Right hindlimb (tissue), 1 donor: ENCODE data around the gene ABCA7.
"Not testable (repeated sequence)": the region's sequence is repeated elsewhere in the genome, so short reads cannot be mapped to it uniquely, and the experiment has no call there.

Experiments
- DNase-seq: peaks from one replicate; pipeline ENCODE4 v3.0.0-alpha.2; 2018

Gene ABCA7

DNA sequence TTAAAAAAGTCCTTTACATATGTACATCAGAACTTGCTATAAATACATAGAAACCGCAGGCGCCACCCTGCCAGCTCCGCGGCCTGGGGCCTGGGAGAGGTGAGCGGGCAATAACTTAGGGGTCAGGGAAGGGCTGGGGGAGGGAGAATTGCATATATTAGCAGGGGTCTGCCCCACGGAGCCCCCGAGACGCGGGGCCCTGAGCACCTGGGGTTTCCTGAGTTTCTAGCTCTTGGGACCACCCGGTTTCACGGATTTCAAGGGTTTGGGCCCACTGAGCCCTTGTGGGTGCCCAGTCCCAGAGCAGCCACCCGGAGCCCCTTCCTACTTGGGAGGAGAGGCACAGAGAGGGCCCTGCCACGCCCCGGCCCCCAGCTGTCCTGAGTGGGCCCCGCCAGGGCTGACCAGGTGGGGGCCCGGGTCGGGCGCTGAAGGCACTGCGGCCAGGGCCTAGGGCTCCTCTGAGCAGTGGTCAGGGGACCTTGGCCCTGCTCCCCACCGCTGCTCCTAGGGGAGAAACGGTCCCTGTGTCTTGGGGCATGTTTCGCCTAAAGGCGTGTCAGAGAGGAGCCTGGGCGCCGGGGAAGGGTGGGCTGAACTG lies 67.9 kb downstream of the ABCA7 start:
- DNase-seq, result no peak

DNA sequence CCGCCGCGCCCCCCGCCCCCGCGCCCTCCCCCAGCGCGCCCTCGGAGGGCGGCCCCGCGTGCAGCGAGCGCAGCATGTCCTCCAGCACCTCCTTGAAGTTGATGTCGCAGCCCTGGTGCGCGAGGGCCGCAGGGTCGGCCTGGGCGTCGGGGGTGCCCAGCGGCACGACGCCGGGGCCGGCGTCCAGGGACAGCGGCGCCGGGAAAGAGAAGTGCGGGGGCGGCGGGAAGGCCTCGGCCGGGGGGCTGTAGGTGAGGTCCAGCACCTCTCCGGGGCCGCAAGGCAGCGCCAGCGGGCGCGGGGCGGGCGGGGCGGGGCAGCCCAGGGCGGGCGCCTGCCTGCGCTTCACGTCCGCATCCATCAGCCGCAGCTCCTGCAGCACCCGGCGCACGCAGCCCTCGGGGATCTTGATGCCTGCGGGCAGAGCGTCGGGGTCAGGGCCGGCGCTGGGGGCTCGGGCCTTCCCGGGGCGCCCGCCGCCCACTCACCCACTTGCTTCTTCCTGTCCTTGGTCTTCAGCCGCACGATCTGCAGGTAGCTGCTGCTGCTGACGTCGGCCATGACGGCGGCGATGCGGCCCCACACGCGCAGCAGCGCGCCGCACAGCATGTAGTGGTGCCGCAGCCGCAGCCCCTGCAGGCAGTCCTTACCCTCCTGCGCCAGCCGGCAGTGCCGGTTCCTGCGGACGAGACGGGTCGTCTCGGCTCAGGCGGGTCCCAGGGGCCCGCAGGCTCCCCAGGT lies 68.6 kb downstream of the ABCA7 start:
- DNase-seq, result no peak

DNA sequence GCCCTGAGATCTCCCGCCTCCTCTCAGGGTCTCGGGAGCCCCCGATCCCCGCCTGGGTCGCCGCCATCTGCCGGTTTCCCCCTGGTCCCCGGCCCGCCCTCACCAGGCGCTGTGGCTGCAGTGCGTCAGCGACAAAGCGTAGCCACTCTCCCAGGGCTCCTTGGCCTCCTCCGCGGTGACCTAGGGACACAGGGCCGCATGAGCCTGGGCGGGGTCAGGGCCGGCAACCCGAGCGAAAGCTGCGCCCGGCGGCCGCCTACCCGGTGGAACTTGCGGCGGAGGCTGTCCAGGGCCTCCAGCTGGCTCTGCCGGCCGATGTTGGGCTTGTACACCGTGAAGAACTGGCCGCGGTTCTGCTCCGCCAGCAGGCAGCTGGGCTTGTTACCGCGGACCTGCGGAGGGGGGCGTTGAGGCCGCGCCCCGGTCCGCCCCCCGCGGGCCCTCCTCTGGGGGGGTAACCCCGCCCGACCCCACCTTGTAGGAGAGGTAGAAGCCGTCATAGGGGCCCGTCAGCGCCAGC lies 69.2 kb downstream of the ABCA7 start:
- no peak for DNase-seq

DNA sequence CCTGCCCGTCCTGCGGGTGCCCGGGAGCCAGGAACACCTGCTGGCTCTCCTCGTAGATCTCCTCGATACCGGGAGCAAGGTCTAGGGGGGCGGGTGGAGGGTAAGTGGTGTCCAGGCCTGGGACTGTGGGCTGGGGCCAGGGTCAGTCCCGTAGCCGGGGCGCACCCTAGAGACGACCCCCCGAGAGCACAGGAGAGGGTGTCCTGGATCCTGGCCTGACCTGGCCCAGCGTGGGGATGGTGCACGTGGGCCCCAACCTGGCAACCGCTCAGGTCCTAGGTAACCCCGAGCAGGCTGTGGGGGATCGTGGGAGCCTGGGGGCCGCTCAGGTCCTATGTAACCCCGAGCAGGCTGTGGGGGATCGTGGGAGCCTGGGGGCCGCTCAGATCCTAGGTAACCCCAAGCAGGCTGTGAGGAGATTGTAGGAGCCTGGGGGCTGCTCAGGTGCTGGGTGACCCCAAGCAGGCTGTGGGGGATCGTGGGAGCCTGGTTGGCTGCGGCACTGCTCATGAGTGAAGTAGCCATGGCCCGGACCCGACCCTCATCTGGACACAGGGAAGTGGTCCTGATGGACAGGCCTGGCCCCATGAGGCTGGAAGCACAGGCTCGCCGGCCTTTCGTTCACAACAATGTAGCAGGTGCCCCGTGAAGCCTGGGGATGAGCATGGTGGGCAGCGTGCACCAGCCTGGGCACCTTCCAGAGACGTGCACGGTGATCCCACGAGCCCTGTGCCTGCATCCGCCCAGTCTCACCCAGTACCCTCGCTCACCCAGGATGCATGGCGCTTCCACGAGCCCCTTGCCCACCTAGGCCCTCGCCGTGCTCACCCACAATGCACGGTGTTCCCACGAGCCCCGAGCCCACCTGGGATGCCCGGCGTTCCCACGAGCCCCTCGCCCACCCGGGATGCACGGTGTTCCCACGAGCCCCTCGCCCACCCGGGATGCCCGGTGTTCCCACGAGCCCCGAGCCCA lies 70.1 kb downstream of the ABCA7 start:
- no peak for DNase-seq

DNA sequence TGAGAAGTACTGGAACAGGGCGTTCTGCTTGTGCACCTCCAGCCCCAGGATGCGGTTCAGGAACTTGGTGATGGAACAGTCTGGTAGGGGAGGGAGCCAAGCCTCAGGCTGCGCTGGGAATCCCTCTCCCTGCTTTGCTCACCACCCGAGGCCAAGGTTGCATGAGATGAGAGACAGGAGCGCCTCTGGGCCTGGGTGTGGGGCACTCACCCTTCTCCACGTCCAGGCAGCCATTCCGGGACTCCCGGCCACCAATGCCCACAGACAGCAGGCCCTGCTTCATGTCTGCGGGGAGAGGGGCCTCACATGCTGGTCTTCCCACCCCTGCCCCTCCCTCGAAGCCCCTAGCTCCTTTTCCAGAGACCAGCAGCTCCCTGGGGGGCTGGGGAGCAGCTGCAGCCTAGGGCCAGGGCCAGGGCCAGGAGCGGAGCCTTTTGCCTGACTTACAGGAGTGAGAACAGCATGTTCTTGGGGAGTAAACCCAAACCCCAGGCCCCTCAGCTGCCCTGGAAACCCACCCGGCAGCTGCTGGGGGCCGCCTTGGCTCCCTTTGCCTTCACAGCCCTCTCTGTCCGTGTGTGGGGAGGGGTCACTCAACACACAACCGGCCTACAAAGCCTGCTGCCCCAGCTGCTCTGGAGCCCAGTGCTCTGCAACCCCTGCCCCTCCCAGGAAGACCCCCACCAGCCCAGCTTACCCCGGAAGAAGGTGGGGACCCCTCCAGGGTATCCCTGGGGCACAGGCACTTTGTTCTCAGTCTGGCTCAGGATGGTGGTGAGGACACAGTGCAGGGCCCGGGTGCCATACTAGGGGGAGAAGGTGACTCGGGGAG lies 71.1 kb downstream of the ABCA7 start:
- DNase-seq, result peak; percentile 71

DNA sequence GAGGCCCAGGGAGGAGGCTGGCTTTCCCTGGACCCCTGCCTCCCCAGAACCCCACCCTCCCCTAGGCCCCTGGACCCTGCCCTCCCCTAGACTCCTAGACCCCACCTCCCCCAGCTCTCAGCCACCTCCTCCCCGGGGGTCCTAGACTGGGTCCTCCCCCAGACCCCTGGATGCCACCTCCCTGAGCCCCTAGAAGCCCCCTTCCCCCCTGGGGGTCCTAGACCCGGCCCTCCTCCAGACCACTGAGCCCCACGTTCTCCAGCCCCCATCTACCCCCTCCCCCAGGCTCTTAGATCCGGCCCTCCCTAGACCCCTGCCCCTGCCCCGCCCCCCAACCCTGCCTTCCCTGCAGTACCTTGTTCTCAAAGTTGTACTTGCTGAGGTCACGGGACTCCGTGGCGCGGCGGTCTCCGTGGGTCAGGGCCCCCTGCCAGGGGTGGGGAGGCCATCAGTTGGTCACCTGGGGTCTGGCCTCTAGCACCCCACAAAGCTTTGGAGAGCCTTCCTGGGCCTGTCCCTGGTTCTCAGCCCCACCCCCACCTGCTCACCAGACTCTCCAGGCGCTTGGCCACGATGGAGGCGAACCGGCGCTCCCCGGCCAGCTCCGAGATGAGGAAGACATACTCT lies 71.8 kb downstream of the ABCA7 start:
- no peak for DNase-seq

DNA sequence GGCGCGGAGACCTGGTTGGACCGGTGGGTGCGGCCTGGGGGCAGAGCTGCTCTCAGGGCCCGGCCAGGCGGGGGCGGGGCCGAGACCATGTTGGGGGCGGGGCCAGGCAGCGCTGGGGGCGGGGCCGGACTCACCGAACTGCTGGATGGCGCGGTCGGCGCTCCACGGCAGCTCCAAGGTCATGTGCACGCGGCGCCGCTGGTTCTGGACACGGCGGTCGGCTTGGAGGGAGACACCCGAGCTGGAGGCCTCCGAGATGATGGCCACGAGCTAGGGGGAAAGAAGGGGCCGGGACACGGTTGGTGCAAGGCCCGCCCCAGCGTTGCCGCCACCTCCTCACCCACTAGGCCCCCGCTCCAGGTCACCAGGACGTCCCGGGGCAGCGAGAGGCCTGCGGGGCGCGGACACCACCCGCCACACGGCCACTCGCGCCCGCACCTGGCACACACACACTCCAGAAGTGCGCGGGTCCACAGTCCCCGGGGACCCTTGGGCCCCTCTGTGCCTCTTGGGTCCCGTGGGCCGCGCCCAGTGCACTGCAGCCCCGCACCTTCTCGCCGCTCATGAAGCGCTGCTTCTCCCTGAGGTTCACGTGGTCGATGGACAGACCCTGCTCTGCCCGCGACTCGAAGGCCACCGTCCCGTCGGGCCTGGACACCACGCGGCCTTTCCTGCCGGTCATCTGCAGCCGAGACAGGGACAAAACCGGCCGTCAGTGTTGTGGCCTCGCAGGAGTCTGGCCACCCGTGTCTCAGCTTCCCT lies 72.5 kb downstream of the ABCA7 start:
- peak; percentile 73 for DNase-seq

DNA sequence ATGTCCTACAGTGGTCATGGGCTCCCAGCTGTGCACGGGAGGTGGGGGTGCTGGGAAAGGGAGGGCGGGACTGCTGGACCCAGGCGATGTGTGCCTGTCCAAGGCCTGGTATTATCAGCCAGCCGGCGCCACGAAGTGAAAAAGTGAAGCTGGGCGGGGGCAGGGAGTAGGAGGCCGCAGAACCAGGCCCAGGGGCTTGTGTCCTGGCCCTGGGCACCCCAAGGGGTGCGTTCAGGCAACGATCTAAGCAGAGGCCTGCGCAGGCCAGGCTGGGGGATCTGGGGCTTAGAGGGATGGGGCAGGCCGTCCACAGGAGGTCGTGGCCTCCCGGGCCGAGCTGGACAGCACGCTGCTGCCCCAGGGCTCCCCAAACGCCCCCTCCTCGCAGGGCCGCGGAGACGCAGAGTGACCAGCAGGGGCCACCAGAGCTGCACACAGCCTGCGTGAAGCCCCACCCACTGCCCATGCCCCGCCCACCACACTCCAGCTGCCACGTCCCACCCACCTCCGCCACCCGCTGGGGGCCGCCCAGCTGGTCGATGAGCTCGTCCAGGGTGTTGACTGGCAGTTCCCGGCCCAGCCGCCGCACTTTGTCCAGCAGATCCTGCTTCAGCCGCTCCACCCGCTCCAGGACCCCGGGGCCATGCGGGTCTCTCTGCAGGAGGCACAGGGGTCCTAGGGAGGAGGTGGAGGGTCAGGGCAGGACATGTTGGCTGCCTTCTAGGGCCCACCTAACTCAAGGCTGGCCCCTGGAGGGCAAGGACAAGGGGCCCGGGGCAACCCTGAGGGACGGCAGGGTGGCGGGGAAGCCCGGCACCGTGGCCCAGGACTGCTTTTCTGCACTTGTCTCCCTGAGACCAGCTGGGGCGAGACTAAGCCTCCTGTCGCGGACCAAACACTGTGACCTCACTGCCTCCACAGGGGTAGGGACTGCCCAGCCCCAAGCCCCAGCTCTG lies 73.4 kb downstream of the ABCA7 start:
- DNase-seq, result peak; percentile 96

DNA sequence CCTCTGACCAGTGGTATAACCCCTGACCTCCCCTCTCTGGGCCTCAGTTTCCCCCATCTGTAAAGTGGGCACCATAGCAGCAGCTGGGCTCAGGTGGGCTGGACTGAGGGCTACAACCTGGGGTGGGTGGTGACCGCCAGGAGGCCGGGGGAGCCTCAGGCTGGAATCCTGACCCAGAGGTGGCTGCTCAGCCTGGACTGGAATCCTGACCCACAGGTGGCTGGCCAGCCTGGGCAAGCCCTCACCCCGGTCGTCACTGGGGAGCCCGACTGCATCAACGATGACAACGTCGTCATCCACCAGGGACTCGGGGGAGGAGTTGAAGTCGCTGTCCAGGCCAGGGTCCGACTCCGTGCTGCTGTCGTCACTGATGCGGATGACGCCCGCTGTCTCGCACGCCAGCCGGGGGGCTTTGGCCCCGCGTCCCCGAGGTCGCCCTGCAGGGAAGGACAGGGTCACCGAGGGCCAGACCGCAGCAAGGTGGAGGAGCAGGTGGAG lies 74.1 kb downstream of the ABCA7 start:
- no peak for DNase-seq

DNA sequence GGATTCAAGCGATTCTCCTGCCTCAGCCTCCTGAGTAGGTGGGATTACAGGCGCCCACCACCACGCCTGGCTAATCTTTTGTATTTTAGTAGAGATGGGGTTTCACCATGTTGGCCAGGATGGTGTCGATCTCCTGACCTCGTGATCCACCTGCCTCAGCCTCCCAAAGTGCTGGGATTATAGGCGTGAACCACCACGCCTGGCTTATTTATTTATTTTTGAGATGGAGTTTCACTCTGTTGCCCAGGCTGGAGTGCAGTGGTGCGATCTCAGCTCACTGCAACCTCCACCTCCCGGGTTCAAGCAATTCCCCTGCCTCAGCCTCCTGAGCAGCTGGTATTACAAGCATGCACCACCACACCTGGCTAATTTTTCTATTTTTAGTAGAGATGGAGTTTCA lies 74.8 kb downstream of the ABCA7 start:
- DNase-seq, result not testable (repeated sequence)
